ENCODE results near the gene PHEX.
"Not testable (repeated sequence)": the region's sequence is repeated elsewhere in the genome, so short reads cannot be mapped to it uniquely, and the experiment has no call there.

PHEX gene

GRCh38 chrX:22268706-22269105 lies 236.6 kb downstream of the PHEX start:
- DNase-seq = no peak

- no peak for DNase-seq
Observed at GRCh38 chrX:22272613-22273012, 240.5 kb downstream of the PHEX start, which contains the start of gene CBLL2. CBLL2 (plus strand) TSS chrX:22272913; CDS start chrX:22272992, 79 bp downstream.

GRCh38 chrX:22273714-22274317 lies 241.7 kb downstream of the PHEX start:
- no peak for DNase-seq

GRCh38 chrX:22276781-22277180 lies 244.7 kb downstream of the PHEX start:
- DNase-seq = no peak

- no peak for DNase-seq
Observed at GRCh38 chrX:22278375-22278774, 246.2 kb downstream of the PHEX start.

GRCh38 chrX:22289209-22289608 lies 257.1 kb downstream of the PHEX start:
- not testable (repeated sequence) for DNase-seq

GRCh38 chrX:22296871-22297270 lies 264.7 kb downstream of the PHEX start:
- no peak for DNase-seq

- no peak for DNase-seq
Observed at GRCh38 chrX:22300130-22300529, 268.0 kb downstream of the PHEX start.

All from activated CD4-positive, alpha-beta T cell treated with anti-CD3 and anti-CD28 coated beads, Interleukin-2, amount 50 U/mL, for 4 hours (primary cell).